GM19035 (cell line): ENCODE data around the gene ITPK1.
"Not testable (repeated sequence)": the region's sequence is repeated elsewhere in the genome, so short reads cannot be mapped to it uniquely, and the experiment has no call there.

Experiments
- ATAC-seq: cut with Tn5 transposase; IDR thresholded peaks from one replicate; pipeline ENCODE4 v1.9.1; 2021; ENCODE audit not compliant: unreplicated experiment

ITPK1 gene

GRCh38 chr14:93115821-93116675, at the start of gene ITPK1:
ITPK1 (minus strand) TSS chr14:93115925; CDS start chr14:93115163, 762 bp downstream.
- ATAC-seq: peak; percentile 51

GRCh38 chr14:93163564-93163963, 47.8 kb upstream of the ITPK1 start:
- peak; percentile 61 for ATAC-seq

GRCh38 chr14:93161411-93161940, 45.8 kb upstream of the ITPK1 start:
- no peak for ATAC-seq

GRCh38 chr14:93160353-93160801, 44.7 kb upstream of the ITPK1 start:
- no peak for ATAC-seq

- not testable (repeated sequence) for ATAC-seq
These were observed 44.1 kb upstream of the ITPK1 start for GRCh38 chr14:93159625-93160352.

- not testable (repeated sequence) for ATAC-seq
These were observed 42.6 kb upstream of the ITPK1 start for GRCh38 chr14:93158349-93158748.

- no peak for ATAC-seq
These were observed 41.1 kb upstream of the ITPK1 start for GRCh38 chr14:93156693-93157369.

- ATAC-seq: no peak
These were observed 39.9 kb upstream of the ITPK1 start for GRCh38 chr14:93155667-93156066.

GRCh38 chr14:93153121-93153520, 37.4 kb upstream of the ITPK1 start:
- ATAC-seq: no peak

GRCh38 chr14:93150227-93151208, 34.8 kb upstream of the ITPK1 start:
- no peak for ATAC-seq

- no peak for ATAC-seq
These were observed 33.3 kb upstream of the ITPK1 start for GRCh38 chr14:93148979-93149378.

- ATAC-seq: peak; percentile 86
These were observed 30.4 kb upstream of the ITPK1 start for GRCh38 chr14:93146119-93146518.

- ATAC-seq: no peak
These were observed 27.3 kb upstream of the ITPK1 start for GRCh38 chr14:93142854-93143652.

- ATAC-seq: no peak
These were observed 22.1 kb upstream of the ITPK1 start for GRCh38 chr14:93137864-93138263.

GRCh38 chr14:93136508-93136907, 20.8 kb upstream of the ITPK1 start:
- ATAC-seq: not testable (repeated sequence)

GRCh38 chr14:93136009-93136408, 20.3 kb upstream of the ITPK1 start:
- ATAC-seq: no peak

GRCh38 chr14:93135399-93135798, 19.7 kb upstream of the ITPK1 start:
- no peak for ATAC-seq

GRCh38 chr14:93133464-93133863, 17.7 kb upstream of the ITPK1 start:
- no peak for ATAC-seq

GRCh38 chr14:93132472-93133065, 16.8 kb upstream of the ITPK1 start:
- ATAC-seq: no peak
